HG03139 (cell line): ENCODE measurements around the gene MED12L.
"Not testable (repeated sequence)": the region's sequence is repeated elsewhere in the genome, so short reads cannot be mapped to it uniquely, and the experiment has no call there.

Experiments
- ATAC-seq: cut with Tn5 transposase; IDR thresholded peaks from one replicate; pipeline ENCODE4 v1.9.1; 2021; ENCODE audit not compliant: unreplicated experiment

Gene MED12L, protein sequence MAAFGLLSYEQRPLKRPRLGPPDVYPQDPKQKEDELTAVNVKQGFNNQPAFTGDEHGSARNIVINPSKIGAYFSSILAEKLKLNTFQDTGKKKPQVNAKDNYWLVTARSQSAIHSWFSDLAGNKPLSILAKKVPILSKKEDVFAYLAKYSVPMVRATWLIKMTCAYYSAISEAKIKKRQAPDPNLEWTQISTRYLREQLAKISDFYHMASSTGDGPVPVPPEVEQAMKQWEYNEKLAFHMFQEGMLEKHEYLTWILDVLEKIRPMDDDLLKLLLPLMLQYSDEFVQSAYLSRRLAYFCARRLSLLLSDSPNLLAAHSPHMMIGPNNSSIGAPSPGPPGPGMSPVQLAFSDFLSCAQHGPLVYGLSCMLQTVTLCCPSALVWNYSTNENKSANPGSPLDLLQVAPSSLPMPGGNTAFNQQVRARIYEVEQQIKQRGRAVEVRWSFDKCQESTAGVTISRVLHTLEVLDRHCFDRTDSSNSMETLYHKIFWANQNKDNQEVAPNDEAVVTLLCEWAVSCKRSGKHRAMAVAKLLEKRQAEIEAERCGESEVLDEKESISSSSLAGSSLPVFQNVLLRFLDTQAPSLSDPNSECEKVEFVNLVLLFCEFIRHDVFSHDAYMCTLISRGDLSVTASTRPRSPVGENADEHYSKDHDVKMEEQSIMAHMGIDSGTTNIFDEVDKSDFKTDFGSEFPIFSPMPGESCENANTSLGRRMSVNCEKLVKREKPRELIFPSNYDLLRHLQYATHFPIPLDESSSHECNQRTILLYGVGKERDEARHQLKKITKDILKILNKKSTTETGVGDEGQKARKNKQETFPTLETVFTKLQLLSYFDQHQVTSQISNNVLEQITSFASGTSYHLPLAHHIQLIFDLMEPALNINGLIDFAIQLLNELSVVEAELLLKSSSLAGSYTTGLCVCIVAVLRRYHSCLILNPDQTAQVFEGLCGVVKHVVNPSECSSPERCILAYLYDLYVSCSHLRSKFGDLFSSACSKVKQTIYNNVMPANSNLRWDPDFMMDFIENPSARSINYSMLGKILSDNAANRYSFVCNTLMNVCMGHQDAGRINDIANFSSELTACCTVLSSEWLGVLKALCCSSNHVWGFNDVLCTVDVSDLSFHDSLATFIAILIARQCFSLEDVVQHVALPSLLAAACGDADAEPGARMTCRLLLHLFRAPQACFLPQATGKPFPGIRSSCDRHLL (N-terminal part only)

GRCh38 chr3:151085227-151085888 lies at the start of gene MED12L:
MED12L (plus strand) TSS chr3:151085664; CDS start chr3:151086927, 1,263 bp downstream.
- peak; percentile 57 for ATAC-seq

DNA sequence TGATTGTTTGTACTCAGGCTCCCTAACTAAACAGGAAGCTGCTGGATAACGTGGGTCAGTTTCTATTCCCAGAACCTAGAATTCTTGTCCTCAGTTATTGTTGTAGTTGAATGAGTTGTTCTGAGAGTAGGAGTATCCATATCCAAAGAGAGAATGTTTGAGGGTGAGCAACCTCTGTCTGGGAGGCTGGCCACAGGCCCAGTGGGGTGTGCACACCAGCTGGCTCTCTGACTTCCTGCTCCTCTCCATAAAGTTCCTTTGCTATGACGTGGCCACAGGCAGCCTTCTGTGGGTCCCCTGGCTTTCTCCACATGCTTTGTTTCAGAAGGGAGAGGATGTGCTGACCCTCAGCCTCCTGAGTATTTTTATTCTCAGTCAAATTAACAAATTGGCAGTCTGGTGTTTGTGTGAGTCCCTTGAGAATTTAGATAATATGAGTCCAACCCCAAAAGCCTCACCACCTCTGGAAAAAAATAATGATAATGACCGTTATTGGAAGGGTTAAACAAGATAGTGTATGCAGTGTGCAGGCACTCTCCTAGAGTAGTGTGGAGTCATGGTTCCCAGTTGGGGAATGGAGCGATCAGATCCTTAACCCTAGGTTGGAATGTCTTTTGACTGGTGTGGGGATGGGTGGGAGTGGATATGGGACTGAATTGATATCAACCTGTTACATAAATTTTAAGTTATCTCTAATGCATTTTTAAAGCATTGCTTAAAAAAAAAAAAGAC lies 47.6 kb upstream of the MED12L start:
- no peak for ATAC-seq

DNA sequence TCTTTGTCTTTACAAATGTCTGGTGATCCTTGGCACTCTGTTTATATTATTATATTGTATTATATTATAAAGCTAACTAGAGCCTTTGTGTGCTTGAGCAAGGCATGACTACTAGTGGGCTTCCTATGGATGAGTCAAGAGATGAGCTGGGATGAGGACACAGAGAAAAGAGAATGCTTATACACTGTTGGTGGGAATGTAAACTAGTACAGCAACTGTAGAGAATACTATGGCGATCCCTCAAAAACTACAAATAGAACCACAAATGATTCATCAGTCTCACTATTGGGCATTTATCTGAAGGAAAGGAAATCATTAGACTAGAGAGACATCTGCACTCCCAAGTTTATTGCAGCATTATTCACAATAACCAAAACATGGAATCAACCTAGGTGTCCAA lies 40.8 kb upstream of the MED12L start:
- ATAC-seq, result no peak

- no peak for ATAC-seq
Measured at GRCh38 chr3:151047636-151048035, 37.8 kb upstream of the MED12L start.

GRCh38 chr3:151051533-151051932 lies 33.9 kb upstream of the MED12L start:
- ATAC-seq, result no peak

GRCh38 chr3:151052346-151052745 lies 33.1 kb upstream of the MED12L start:
- no peak for ATAC-seq

DNA sequence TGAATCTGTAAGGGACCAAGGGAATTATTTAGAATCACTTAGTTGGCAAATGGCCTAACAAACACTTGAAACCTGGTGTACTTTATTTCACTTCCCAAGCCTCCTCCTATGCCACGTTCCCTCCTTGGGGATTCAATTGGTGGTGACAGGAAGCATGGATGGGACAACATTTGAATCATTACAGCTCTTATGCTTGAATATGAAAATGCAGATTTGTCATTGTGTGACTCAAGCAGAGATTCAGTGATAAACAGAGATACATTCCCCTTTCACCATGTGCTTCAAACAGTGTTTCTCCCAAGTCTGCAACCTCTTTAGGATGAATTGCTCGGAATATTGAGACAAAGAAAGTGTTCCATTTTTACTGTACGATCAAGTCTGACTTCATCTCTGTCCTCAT lies 32.7 kb upstream of the MED12L start:
- no peak for ATAC-seq

DNA sequence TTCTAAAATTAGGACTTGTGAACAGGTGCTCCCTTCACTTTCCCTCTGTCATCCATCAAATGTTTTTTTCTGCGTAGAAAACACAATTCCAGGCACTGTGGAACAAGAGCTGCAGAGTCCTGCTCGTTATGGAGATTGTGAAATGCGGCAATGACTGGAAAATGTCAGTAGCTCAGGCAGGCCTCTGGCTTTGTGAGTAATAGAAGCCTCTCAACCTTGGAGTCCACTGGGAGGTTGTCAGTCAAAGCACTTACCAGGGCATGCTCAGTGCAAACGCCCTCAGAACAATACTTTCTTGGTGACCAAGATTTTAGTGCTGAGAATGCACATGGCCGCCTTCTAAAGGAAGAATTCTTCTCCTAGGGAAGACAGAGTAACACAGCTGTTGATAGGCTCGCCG lies 26.7 kb upstream of the MED12L start:
- no peak for ATAC-seq

DNA sequence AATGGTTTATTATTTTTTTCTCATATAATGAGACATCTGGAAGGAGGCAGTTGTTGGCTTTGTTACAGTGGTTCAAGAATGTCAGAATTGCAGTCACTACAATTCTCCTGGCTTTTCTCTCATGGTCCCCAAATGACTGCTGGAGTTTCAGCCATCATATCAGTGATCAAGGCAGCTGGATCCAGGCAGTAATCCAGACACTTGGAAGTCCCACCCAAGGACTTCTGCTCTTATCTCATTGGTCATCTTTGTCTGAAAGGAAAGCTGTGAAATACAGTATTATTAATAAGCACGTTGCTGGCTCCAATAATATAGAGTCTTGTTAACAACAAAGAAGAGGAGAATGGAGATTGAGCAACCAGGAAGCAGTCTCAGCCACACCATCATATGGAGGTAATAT lies 22.9 kb upstream of the MED12L start:
- ATAC-seq, result no peak

- ATAC-seq, result no peak
Measured at GRCh38 chr3:151067158-151067557, 18.3 kb upstream of the MED12L start.

DNA sequence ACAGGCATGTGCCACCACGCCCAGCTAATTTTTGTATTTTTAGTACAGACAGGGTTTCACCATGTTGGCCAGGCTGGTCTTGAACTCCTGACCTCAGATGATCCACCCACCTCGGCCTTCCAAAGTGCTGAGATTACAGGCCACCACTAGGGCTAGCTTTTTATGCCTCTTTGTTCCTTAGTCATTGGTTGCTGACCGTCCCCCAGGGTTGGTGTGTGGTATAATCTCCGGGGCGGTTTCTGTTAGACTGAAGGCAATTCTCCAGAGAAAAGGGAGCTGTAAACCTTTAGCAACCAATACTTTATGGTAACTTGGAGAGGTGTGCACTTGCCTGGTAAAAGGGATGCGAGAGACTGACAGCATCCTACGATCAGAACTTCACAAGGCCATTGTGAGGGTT lies 12.6 kb upstream of the MED12L start:
- not testable (repeated sequence) for ATAC-seq

- ATAC-seq, result no peak
Measured at GRCh38 chr3:151074256-151074655, 11.2 kb upstream of the MED12L start.

DNA sequence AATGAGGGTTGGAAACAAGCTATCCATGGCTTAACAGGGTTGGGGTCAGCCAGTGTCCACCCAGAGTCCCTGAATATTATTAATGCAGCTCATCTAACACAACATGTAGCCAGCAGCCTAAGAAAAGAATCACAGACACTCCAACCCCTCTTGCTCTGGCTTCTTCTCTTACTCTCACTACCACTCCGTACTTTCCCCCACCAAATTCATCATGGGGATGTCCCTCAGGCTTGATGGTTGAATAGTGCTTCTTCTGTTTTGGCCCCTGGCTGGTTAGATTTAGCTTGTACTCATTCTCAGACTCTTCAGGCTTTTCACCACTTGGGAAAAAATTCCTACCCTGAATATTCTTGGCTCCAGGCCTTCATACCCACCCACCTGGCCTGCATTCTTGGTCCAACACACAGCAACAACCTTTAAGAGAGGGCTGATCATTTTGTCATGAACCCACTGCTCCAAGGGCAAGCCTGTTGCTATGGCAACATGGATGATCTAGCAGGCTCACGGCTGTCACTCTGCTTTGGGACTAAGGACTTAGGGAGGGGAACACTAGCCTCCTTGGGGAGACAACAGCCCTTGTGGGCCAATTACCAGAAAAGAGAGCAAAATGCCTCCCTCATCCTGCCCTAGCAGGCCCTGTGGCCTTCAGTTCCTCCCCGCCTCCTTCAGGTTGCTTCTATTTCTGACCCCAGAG lies 9.4 kb upstream of the MED12L start:
- no peak for ATAC-seq

- no peak for ATAC-seq
Measured at GRCh38 chr3:151076626-151077025, 8.8 kb upstream of the MED12L start.

GRCh38 chr3:151081082-151081481 lies 4.4 kb upstream of the MED12L start:
- ATAC-seq, result not testable (repeated sequence)

DNA sequence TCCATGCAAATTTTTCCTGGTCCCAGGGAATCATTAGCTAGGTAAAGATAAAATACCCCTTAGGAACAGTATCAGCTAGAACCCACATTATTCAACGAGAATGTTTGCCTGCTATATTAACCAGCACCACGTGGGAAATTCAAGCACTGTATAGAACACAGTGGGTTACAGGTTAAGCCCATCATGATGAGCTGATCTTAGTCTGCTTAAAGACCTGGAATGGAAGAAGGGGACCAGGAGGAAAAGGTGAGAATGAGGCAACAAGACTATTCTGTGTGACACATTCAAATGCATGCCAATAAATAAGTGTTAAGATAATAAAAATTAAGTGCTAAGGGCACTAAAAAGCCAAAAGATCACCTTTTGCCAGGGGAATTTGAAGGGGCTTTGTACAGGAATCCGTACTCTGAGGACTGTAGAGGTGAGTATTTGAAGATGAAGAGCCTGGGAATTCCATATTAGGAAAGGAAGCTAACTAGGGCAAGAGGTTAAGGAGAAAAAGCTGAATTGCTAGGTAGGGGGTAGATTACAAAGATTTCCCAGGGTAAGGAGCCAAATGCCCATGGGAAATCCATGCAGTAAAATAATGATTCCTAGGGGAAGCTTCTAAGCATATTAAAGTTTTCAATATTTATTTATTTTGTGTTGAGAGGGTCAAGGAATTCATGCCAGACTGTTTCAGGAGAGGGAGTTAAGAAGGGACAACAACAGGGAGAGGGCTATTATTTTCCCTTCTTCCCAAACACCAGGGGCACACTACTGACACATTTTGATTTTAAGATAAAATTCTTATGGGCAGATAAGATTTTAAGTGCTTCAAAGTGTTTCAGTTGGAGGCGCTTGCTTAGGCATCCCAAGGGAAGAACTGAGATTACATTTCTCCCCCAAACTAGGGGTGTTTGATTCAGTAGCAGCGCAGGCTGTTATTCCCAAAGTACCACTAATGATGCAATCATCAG lies 2.3 kb upstream of the MED12L start:
- no peak for ATAC-seq

DNA sequence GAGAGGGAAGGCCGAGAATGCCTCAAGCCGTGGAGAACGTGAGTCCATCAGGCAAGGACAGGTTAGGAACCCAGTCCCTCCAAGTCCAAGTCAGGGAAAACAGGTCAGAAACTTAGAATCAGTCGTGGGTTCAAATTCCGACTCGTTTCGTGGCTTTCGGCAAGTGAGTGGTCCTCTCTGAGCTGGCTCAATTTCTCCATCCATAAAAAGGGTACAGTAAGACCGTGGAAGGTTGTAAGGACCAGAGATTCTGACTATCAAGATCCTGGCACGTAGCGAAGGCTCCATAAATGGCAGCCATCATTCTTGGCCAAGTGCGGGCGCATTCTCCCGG lies 604 bp upstream of the MED12L start:
- no peak for ATAC-seq

GRCh38 chr3:151085889-151086483 lies 522 bp downstream of the MED12L start:
- no peak for ATAC-seq
